Sigmoid colon (tissue), 7 donors: ENCODE data around the gene DISP2. TPM values are rescaled to one million over a fixed set of nuclear protein-coding genes. Genes with fewer than 3 reads are reported as not detected.
A peak's percentile ranks its signal among the peaks of the same experiment; 100 is the strongest.

ENCODE experiments used
- DNase-seq: peaks from one replicate; pipeline ENCODE4 v3.0.0-alpha.2; 2019
- H3K27ac ChIP-seq, 4 donors: fragments of 200-600 bp; sonication (generic); one replicate each; pipeline ENCODE4 v1.5.1; 2016 to 2019; ENCODE audit warnings: mild to moderate bottlenecking in 1 of 4
- H3K27me3 ChIP-seq, 3 donors: fragments of 200-600 bp; sonication (generic); one replicate each; pipeline ENCODE4 v1.5.1; 2019; ENCODE audit warnings: mild to moderate bottlenecking in 1 of 3
- H3K36me3 ChIP-seq, 4 donors: fragments of 200-600 bp; sonication (generic); one replicate each; pipeline ENCODE4 v1.5.1; 2016 to 2019
- H3K4me1 ChIP-seq, 4 donors: fragments of 200-600 bp; sonication (generic); one replicate each; pipeline ENCODE4 v1.5.1; 2017 to 2019
- H3K4me3 ChIP-seq, 4 donors: fragments of 200-600 bp; sonication (generic); one replicate each; pipeline ENCODE4 v1.5.1; 2017 to 2019; ENCODE audit warnings: mild to moderate bottlenecking in 2 of 4, moderate library complexity in 1 of 4
- H3K9me3 ChIP-seq, 4 donors: fragments of 200-600 bp in 3 of 4; sonication (generic) in 3 of 4; one replicate each; pipeline versions ENCODE4 v1.5.1 to v1.6.1; 2013 to 2019
- EP300 ChIP-seq, 4 donors: sonication (generic); formaldehyde crosslinking; IDR thresholded peaks; one replicate each; pipeline ENCODE4 v1.6.1; 2017; ENCODE audit warnings: antibody characterized with exemption in 4 of 4
- POLR2A ChIP-seq, 2 donors: fragments of 450-650 bp; IDR thresholded peaks; one replicate each; pipeline ENCODE4 v1.6.1; 2016; ENCODE audit warnings: antibody characterized with exemption in 2 of 2, mild to moderate bottlenecking in 2 of 2, moderate library complexity in 2 of 2
- POLR2AphosphoS5 ChIP-seq, 4 donors: sonication (generic); formaldehyde crosslinking; IDR thresholded peaks; one replicate each; pipeline ENCODE4 v1.6.1; 2017; ENCODE audit warnings: antibody characterized with exemption in 4 of 4
- WGBS, 2 donors: extraction: QIAGEN DNeasy Blood & Tissue Kit; methylation state at CpG; one replicate each; pipeline ENCODE4 v1.1.7; 2013; 5-methylcytosine and 5-hydroxymethylcytosine counted together
- intact Hi-C: fragments of 100-400 bp; cut with DNase I; formaldehyde crosslinking; loops from one replicate; pipeline ENCODE4 v1.15.1; 2023
- polyA plus RNA-seq, 3 donors: library from polyadenylated mRNA; stranded (reverse); fragments of 200-250 nt; gene quantifications; one replicate each; pipeline ENCODE4 v1.2.3, GENCODE V29; 2013
- total RNA-seq, 4 donors: library from RNA; depleted of rRNA; stranded (reverse); fragments of >200 nt; gene quantifications; one replicate each; pipeline ENCODE4 v1.1.0, GENCODE V29; 2016
- TF ChIP-seq, protein P1 (sequence below), 4 experiments: fragments of 450-650 bp in 3 of 4; fragments of 200-600 bp in 1 of 4; IDR thresholded peaks; one replicate each; pipeline ENCODE4 v1.5.1; 2016 to 2019; ENCODE audit warnings: antibody characterized with exemption in 4 of 4, mild to moderate bottlenecking in 3 of 4, moderate library complexity in 2 of 4
- donor health status: healthy with polysubstance abuse.
- donor health status: Bipolar disorder and iron deficiency.
- donor health status: healthy.

Gene DISP2
- total and polyA plus RNA-seq, 7 donors = 0.16 to 3.0 (median 1.1) TPM

DNA sequence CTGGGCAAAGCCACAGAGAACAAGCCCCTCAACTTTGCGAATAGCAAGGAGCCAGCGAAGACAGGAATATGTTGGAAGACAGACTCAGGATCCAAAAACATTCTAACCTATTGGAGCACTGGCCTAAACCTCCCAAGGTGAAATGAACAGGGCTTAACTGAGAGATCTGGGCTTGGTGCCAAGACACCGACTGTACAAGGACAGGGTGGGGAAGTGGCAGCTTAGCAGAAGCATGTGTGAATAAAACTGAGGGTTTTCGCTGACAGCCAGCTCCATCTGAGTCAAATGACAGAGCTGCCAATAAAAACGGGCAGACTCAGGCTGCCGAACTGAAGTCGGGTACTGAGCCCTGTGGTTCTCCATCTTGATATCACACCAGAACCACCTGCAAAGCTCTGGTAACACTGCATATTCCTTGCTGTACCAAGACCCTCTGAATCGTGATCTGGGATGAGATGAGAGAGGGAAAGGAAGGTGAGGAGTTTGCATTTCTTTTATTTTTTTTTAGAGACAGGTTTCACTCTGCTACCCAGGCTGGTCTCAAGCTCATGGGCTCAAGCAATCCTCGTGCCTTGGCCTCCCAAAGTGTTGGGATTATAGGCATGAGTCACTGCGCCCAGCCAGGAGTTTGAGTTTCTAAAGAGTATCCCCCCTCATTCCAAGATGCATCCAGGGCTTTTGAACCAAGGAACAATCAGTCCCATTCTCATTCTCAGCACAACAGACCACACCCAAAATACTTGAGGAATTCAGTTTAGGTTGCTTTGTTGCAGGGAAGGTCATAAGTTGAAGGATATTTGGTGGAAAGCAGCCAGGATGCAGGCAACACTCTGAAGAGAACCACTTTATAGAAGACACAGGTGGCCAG, 44.3 kb upstream of the DISP2 start:
- Histone ChIP-seq H3K36me3 (no peaks in the 10 kb centered on the region), H3K27me3 (no peaks in the 10 kb centered on the region), H3K9me3 (no peaks in the 10 kb centered on the region), H3K4me1 (no peaks in the 10 kb centered on the region), H3K4me3 (no peak overlapping the region), H3K27ac (no peak overlapping the region)
- peak; percentile 74 for DNase-seq
- no peak for TF ChIP-seq EP300 (IDR thresholded peaks at IDR 0.05)
- TF ChIP-seq POLR2A (IDR thresholded peaks at IDR 0.05) = no peak
- TF ChIP-seq, protein P1, sequence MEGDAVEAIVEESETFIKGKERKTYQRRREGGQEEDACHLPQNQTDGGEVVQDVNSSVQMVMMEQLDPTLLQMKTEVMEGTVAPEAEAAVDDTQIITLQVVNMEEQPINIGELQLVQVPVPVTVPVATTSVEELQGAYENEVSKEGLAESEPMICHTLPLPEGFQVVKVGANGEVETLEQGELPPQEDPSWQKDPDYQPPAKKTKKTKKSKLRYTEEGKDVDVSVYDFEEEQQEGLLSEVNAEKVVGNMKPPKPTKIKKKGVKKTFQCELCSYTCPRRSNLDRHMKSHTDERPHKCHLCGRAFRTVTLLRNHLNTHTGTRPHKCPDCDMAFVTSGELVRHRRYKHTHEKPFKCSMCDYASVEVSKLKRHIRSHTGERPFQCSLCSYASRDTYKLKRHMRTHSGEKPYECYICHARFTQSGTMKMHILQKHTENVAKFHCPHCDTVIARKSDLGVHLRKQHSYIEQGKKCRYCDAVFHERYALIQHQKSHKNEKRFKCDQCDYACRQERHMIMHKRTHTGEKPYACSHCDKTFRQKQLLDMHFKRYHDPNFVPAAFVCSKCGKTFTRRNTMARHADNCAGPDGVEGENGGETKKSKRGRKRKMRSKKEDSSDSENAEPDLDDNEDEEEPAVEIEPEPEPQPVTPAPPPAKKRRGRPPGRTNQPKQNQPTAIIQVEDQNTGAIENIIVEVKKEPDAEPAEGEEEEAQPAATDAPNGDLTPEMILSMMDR (IDR thresholded peaks at IDR 0.05) = no peak
- TF ChIP-seq POLR2AphosphoS5 (IDR thresholded peaks at IDR 0.05) = no peak
- 19 to 36% methylated on average over 10 of the region's 10 CpGs for WGBS, 2 donors
- intact Hi-C loops = no loop called here

DNA sequence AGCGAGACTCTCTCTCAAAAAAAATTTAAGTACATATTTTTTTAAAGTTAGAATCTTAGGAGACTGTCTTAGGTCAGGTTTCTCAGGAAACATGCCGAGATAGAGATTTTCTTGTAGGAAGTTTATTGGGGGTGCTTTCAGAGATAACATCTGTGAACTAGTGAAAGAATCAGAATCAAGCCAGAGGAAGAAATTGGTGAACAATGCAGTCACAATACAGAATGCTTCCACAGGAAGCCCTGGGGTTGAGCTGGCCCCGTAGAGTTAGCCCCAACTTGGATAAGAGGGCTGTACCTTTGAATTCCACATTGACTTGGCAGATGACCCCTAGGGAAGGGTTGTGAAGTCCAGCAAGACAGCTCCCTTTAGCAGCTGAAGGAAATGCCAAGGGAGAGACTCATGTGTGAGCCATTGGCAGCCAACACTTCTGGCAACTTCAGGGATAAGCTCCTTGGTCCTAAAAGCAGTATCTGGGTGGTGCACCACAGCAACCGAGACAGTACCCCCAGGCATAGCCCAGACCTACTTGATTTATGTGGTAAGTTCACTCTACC, 43.2 kb upstream of the DISP2 start:
- intact Hi-C loops = no loop called here
- Histone ChIP-seq H3K36me3 (no peaks in the 10 kb centered on the region), H3K9me3 (no peaks in the 10 kb centered on the region), H3K27ac (no peak overlapping the region), H3K27me3 (no peaks in the 10 kb centered on the region), H3K4me3 (no peak overlapping the region), H3K4me1 (no peaks in the 10 kb centered on the region)
- 76 to 85% methylated on average over 4 of the region's 4 CpGs for WGBS, 2 donors
- no peak for DNase-seq
- TF ChIP-seq, protein P1 (IDR thresholded peaks at IDR 0.05) = no peak
- TF ChIP-seq POLR2A (IDR thresholded peaks at IDR 0.05) (no peak), EP300 (IDR thresholded peaks at IDR 0.05) (no peak), POLR2AphosphoS5 (IDR thresholded peaks at IDR 0.05) (no peak)

- DNase-seq = no peak
- H3K4me3 ChIP-seq = no peak overlapping the region
- H3K36me3 ChIP-seq = no peaks in the 10 kb centered on the region
- WGBS, 2 donors = 77 to 81% methylated on average over 3 of the region's 3 CpGs
- H3K27ac ChIP-seq = no peak overlapping the region
- peaks cover 0 to 11% (median 6%) of the 10 kb centered on the region in 4 donors for H3K4me1 ChIP-seq
- intact Hi-C loops = no loop called here
- no peaks in the 10 kb centered on the region for H3K9me3 ChIP-seq
- H3K27me3 ChIP-seq = no peaks in the 10 kb centered on the region
- TF ChIP-seq, protein P1 (IDR thresholded peaks at IDR 0.05) = no peak
- TF ChIP-seq POLR2AphosphoS5 (IDR thresholded peaks at IDR 0.05) = no peak
- TF ChIP-seq POLR2A (IDR thresholded peaks at IDR 0.05) = no peak
- TF ChIP-seq EP300 (IDR thresholded peaks at IDR 0.05) = no peak
These were observed 41.1 kb upstream of the DISP2 start for GRCh38 chr15:40316931-40317330.

DNA sequence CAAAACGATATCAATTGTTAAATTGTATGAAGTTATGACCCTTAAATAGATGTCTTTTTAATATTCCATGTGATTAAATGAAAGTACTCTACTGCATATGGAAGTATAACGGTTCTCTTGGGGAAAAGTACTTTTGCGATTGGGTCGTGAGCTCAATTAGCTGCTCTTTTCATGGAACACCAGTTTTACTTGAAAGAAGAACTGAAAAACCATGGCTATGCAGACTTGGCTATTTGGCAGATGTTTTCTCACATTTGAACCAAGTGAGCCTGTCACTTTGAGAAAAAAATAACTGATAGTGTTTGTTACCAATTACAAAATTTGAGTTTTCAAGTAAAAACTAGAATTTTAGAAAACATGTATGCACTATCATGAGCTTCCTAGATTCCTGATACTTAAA, 40.4 kb upstream of the DISP2 start:
- no peak overlapping the region for H3K27ac ChIP-seq
- peaks cover 0 to 17% (median 12%) of the 10 kb centered on the region in 4 donors for H3K4me1 ChIP-seq
- H3K27me3 ChIP-seq = no peaks in the 10 kb centered on the region
- H3K9me3 ChIP-seq = no peaks in the 10 kb centered on the region
- intact Hi-C loops = no loop called here
- H3K36me3 ChIP-seq = no peaks in the 10 kb centered on the region
- 70 to 81% methylated on average over 4 of the region's 4 CpGs for WGBS, 2 donors
- TF ChIP-seq, protein P1 (IDR thresholded peaks at IDR 0.05) = no peak
- TF ChIP-seq EP300 (IDR thresholded peaks at IDR 0.05) = no peak
- no peak for TF ChIP-seq POLR2AphosphoS5 (IDR thresholded peaks at IDR 0.05)
- TF ChIP-seq POLR2A (IDR thresholded peaks at IDR 0.05) = no peak
- H3K4me3 ChIP-seq = no peak overlapping the region
- DNase-seq = no peak
